ENCODE results near the gene MAGI2.
"Not testable (repeated sequence)": the region's sequence is repeated elsewhere in the genome, so short reads cannot be mapped to it uniquely, and the experiment has no call there.

MAGI2 gene

DNA sequence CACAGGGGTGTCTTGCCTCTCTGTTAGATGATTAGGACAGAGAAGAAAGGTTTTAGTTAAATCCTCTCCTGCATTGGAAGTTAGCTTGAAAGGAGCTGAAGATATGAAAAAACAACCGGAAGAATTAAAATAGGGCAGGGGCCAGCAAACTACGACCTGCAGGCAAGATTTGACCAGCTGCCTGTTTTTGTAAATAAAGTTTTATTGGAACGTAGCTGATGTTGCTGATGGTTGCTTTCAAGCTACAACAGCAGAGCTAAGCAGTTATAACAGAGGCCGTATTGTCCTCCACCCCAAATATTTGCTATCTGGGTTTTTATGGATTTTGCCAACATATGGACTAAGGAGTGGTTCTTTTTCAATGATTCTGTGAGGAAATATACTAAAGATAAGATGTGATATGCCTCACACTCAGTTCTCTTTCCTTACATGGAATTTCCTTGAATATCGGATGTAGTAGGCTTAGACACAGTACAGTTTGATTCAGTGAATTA is 1086.1 kb downstream of the MAGI2 start:
- DNase-seq (ENCODE audit: low read depth, low spot score) = no peak

DNA sequence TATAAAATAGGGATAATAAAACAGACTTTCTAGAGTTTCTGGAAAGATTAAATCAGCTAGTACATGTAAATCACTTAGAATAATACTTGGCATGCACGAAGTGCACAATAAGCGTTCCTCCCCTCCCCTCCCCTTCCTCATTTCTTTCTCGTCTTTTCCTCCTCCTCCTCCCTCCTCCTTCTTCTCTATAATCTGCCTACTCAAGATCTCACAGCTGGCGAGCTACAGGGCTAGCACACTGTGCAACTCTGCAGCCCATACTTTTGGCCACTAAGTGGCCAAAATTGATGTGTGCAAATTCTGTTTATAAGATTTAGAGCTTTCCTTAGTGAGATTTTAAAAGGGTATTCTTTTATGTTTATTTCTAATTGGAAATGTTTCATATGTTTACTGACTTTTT is 1089.6 kb downstream of the MAGI2 start:
- DNase-seq (ENCODE audit: low read depth, low spot score) = no peak

DNA sequence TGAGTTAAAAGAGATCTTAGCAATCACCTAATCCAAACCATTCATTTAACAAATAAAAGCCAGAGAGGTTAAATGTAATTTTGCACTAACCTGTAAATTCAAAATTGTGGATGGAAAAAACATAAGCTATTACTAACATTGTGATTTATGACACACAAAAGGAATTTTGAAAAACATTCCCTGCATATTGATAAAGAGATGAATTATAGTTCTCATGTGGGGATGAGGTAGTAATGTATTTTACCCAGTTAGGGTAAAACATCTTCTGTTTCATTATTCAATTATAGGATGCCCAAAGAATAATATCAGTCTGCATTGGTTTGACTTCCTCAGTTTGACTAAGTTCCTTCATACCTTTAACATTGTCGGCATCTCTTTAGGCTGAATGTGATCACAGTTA is 1093.6 kb downstream of the MAGI2 start:
- DNase-seq (ENCODE audit: low read depth, low spot score) = no peak

DNA sequence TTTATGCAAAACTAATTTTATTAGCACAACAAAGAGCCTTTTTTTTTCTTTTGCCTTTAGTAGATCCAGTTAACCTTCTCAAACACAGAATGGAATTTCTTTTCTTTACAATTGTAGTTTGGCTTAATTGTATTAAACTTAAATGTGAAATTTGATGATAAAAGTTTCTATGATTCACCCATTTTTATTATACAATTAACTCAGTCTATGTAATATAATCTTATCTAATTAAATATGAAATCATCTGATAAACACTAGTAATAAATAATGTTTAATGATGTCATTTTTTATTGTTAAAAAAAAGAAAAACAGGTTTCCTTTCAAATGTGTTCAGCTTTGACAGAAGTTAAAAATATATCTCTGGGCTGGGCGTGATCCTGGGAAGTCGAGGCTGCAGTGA is 1095.8 kb downstream of the MAGI2 start:
- DNase-seq (ENCODE audit: low read depth, low spot score) = no peak

DNA sequence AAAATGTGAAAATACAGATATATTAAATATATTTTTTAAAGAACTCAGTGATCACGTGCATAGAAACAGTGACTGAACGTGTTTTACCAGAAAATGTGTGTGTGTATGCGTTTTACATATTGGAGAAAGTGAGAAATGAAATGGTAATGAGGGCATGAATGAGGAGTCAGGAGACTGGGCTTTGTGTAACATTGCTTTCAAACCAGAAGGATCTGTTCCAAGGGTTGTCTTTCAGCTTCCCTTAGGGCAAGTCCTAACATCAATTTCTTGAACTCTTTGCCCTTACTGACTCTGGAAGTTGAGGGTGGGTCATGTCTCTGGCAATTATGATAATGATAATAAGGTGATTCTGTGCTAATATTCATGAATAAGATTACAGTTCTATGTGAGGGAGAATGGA is 1097.6 kb downstream of the MAGI2 start:
- DNase-seq (ENCODE audit: low read depth, low spot score) = no peak

DNA sequence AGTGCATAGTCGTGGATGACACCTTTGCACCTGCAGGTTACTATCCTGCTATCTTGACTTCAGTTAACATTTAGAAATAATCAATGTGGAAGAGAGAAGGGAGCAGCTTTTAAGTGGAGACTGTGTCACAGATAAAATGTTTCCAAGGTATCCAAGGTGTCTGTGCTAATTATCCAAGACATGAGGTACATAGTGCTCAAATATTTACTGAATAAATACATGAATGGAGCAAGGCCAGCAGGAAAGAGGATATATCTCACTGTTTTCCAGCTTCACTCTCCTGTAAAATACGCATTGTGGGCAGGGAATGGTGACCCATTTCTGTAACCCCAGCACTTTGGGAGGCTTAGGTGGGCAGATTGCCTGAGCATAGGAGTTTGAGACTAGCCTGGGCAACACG is 1102.5 kb downstream of the MAGI2 start:
- DNase-seq (ENCODE audit: low read depth, low spot score) = no peak

DNA sequence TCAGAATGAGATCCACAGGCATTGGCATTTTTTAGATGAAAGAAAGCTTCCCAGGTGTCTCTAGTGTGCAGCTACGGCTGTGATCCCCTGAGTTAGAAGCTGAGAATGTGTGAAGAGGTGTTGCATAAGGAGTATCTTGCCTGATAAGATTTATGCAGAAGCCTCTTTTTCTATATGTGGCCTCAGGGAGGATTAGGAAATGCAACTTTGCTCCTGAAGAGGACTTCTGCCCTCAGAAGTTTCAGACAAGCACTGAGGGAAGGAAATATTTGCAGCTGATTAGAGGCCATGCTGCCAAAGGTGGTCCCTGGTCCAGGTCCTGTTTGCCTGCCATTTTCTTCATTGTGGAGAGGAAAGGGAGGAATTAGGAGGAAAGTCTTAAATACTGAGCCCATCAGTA is 1103.1 kb downstream of the MAGI2 start:
- no peak for DNase-seq (ENCODE audit: low read depth, low spot score)

DNA sequence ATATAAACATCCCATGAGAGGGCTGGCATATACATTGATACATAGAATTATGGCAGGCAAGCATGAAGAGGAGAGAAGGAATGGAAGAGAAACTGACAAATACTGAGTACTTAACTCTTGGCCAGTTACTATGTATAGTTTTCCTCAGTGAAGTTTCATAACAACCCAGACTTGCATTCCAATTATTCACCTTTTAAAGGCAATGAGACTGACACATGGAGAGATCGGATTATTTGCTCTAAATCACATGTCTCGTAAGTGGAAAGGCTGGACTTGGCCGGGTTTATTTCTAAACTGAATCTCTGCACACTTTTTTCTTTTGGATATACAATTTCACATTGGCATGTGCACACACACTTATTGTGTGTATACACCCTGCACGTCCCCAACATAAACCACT is 1106.6 kb downstream of the MAGI2 start:
- no peak for DNase-seq (ENCODE audit: low read depth, low spot score)

DNA sequence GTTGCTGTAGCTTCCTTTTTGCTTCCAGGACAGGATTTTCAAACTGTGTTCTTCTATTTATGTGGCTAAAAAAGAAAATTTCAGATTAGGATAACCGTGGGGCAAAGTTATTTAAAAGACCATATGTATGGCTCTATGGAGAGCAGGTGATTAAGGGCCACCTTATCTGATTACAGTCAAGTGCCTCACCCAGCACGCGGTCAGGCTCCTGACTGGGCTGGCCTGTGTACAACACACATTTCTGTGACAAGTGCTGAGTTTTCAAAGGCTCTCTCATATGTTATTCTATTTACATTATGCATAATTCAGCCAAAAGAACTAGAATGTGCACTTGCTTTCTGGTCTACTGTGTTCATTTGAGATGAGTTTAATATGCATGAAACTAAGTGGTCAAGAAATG is 1107.5 kb downstream of the MAGI2 start:
- DNase-seq (ENCODE audit: low read depth, low spot score) = no peak

DNA sequence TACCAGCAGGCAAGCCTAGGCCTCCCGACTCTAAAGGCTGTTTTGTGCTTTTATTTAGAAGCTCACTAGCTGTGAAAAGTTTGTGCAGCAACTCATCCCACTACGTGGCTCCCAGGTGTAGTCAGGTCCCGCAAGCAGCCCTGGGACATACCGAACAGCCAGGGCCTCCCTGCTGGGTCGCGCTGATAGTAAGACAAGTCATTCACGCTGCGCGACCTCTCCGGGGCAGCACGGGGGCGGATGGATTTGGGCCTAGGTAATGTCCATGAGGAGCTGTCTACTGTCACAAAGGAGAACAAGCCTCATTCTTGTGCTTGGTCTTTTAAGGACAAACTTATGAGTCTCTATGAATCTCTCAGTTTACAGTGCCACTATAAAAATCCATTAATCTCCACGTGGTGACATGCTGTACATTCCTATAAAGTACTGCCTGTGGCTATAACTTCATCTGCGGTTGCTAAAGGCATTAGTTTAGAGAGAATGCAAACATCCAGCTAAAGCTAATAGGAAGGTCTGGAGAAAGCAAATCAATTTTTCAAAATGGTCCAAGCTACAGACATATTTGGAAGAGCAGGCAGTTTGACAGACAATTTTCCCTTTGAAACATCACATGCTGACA is 1108.1 kb downstream of the MAGI2 start:
- no peak for DNase-seq (ENCODE audit: low read depth, low spot score)

DNA sequence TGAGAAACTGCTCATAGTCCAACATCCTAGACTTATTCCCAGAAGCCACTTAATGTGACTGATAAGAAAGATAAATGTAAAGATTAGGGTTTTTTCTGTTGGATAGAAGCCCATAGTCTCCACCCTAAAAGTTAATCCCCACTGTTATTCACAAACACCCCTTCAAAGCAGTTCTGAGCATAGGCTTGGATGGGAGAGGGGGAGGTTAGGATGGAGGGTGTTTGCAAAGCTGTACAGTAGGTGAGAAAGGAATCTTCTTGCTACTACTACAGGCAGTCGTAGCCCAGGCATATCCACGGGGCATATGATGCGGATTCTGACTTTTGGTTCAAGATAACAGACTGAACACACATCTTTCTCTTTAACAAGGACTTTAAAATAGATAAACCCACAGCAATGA is 1119.0 kb downstream of the MAGI2 start:
- no peak for DNase-seq (ENCODE audit: low read depth, low spot score)

DNA sequence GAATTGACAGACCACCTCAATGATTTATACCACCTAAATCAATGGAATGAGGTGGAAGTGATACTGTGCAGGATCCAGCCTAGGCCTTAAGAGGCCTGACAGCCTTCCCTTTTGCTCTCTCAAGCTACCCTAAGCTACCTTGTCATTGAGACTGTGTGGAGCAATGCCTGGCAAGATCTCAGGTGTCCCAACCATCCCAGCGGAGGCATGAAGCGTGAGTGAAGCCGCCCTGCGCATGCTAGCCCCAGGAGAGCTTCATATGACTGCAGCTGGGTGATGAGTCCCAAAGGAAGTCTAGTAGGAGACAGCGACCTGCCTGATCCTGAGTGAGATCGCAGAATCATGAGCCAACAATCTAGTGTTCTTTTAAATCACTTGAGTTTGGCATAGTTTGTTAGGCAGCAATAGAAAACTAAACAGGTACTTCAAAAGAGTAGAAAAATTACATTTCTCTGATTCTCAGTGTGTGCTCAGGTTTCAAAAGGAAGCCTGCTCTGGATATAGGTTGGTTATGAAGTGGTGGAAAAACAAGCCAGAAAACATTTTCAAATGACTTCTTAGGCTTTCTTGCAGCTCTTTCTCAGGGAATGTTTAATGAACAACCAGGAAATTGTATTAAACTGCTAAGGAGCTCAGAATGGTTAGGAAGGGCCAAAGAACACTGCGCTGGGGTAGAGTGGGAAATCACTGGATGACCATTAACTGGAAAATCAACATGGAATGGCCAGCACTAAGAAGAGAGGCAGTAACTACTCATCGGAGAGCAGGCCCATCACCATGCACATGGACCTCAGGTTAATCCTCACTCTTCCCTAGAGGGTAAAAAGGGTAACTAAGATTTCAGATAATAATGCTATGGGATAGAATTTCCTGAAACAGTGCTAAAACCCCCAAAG is 1119.7 kb downstream of the MAGI2 start:
- DNase-seq (ENCODE audit: low read depth, low spot score) = no peak

DNA sequence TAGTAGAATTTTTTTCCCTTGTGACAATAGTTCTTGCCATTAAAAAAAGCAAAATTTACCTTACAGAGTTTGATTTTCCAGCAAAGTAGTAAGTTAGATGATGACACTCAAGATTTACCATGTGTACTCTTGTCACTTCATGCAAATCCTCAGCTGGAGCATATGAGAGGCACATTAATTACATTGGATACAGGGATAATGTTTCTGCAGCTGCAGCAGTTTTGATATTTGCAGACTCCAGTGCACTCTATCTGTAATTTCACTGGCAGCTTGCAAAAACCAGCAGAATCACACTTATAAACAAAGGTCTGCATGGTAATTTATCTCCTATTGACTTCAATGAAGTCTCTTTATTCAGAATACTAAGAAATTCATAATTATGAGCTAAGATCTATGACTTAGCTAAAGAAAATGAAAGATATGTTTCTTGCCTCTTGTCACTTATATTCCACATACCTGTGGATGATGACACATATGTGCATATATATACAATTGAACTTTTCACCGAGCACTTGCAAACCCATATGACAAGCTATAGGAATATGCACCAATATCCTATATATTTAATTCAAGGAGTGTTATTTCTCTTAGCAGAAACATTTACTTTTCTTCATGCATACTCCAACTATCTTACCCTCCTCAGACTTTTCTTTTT is 1124.3 kb downstream of the MAGI2 start:
- no peak for DNase-seq (ENCODE audit: low read depth, low spot score)

DNA sequence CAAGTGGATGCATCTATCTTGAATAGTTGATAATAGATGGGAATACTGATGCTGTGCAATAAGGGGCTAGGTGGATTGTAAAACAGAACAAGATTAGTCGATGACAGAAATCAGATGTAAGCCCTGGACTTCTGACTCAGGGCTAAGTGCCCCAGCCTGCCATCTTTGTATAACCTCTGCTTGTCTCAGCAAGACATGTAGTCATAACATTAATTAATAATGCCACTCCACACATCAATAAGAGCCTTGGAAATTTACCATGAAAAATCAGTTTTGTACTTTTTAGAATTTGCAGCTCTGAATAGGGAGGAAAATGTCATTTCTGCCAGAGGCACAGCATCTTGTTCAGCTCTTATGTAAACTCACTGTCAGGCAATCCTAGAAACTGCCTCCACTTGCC is 1125.7 kb downstream of the MAGI2 start:
- no peak for DNase-seq (ENCODE audit: low read depth, low spot score)

DNA sequence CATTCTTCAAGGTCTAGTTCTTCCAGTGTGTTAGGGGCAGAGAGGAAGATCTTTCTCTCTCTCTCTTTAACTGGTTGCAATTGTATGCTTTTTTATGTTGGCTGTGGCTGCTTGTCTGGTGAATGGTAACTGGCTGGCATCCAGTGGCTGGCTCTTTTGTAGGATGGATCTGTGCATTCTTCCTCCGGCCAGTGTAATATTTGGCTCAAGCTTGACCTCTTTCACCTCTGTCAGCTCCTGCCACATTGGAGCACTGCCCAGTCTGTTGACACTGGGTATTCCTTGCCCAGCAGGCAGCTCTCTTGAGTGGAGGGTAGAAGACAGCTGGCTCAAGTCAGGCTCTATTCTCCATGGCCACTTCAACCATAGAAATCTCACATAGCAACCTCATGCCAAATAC is 1126.6 kb downstream of the MAGI2 start:
- DNase-seq (ENCODE audit: low read depth, low spot score) = no peak

DNA sequence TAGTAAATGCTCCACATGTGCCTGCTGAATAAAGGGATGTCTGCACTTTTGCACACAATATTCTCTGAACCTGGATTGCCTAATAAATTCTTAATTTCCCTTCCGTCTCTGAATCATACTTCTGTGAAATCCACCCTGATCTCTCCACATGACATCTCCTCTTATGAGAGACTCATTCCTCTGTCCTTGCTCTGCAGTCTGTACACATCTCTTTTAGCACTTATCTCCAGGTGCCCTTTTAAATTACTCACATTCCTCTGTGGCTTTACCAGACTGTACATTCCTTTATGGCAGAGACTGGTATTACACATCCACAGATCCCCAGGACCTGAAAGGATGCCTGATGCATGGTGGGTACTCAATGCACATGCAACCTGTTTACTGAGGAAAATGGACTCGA is 1127.3 kb downstream of the MAGI2 start:
- DNase-seq (ENCODE audit: low read depth, low spot score) = no peak

DNA sequence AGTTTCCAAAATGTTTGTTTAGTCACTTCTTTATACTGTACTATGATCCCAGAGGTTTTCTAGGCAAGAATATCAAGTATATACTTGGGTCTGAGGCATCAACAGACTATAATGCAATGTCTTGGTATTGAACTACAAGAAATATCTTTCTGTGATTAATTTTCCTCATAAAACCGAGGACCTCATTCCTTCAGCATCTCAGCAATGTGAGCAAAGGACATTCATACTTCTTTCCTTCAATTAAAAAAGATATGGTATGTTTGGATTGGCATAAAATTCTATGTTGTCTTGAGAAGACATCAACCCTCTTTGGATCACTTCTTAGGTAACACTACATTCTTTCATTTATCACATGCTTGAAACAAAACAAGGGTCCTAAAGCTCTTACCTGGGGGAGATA is 1130.3 kb downstream of the MAGI2 start:
- DNase-seq (ENCODE audit: low read depth, low spot score) = no peak

DNA sequence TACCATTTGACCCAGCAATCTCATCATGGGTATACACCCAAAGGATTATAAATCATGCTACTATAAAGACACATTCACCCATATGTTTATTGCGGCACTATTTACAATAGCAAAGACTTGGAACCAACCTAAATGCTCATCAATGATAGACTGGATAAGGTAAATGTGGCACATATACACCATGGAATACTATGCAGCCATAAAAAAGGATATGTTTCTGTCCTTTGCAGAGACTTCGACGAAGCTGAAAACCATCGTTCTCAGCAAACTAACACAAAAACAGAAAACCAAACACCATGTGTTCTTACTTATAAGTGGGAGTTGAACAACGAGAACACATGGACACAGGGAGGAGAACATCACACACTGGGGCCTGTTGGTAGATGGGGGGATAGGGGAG is 1131.2 kb downstream of the MAGI2 start:
- DNase-seq (ENCODE audit: low read depth, low spot score) = not testable (repeated sequence)

DNA sequence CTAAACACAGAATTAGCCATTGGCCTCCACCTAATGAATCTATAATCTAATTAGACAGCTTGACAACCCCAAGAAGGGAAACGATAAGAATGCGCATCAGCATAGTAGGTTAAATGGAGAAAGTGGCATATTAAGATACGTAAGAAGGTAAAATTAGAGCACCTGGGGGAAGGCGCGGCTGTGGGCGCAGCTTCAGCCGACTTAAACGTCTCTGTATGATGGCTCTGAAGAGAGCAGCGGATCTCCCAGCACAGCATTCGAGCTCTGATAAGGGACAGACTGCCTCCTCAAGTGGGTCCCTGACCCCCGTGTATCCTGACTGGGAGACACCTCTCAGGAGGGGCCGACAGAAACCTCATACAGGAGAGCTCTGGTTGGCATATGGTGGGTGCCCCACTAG is 1136.1 kb downstream of the MAGI2 start:
- DNase-seq (ENCODE audit: low read depth, low spot score) = no peak

DNA sequence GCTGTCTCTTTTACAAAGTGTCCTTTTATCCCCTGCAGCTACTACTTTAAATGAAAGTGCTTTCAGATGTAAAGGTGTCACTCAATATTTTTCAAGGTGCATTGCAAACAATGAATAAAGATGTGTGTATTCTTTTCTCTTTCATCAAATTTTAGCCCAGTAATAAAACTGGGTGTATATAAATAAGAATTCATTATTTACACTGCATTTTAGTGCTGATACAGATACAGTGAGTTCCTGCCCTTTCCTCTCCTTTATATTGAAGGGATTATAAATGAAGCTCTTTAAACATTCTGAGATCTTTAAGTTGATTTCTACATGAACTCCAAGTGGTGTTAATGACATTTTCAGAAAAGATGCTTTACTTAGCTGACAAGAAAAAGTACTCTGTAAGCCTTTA is 1137.4 kb downstream of the MAGI2 start:
- no peak for DNase-seq (ENCODE audit: low read depth, low spot score)

DNA sequence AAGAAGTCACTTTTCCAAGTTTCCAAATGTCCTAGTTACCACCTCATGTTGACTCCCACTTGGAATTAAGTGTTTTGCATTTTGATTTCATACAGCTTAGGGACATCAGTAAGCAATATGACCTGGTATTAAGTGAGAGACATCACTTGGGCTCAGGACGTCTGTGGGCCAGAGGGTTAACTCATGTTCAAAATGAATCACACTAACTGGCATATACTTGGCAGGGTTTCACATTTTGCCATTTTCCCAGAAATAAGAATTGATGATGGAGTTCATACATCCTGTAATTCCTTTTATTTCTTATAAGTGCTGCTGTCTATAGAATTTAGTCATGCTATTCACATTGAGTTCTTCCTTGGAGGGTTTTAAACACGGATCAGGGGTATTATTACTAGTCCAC is 1138.3 kb downstream of the MAGI2 start:
- no peak for DNase-seq (ENCODE audit: low read depth, low spot score)

DNA sequence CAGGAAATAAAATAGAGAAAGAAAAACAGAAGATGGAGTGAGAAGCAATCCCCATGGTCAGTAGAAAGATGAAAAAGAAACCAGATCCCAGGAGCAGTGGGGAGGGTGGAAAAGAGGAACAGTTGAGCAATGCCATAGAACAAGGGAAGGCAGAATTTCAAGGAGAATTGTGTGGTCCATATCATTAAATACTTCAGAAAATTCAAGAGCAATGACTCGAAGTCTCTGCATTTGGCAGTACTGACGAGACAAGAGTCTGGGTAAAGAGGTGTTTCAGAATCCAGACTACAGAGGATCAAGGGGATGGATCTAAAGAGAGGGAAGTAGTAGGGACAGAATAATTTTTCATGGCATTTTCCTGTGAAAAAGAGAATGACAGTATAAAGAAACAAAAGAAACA is 1142.3 kb downstream of the MAGI2 start:
- DNase-seq (ENCODE audit: low read depth, low spot score) = no peak

DNA sequence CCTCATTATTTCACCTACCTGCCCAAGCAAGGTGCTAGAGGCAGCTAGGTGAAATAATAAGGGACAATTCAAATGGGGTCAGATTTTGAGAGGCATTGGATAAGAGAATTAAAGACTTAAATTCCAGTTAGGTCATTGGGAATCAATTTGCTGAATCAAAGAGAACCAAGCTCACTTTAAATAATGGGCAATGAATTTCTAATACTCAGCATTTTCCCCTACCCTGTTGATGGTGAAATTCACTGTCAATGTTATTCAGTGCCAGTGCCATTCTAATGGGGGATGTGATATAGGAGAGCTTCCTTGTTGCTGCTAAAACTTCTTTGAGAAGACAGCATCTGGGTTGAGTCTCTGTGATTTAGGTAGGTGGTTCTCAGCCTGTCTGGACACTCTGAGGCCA is 1145.6 kb downstream of the MAGI2 start:
- DNase-seq (ENCODE audit: low read depth, low spot score) = no peak

Data from activated CD4-positive, CD25-positive, alpha-beta regulatory T cell treated with anti-CD3 and anti-CD28 coated beads, Interleukin-2, amount 50 U/mL, for 16 hours (primary cell).